ENCODE results near the gene FBXO11. TPM values are rescaled to one million over a fixed set of nuclear protein-coding genes. Genes with fewer than 3 reads are reported as not detected.

FBXO11 gene
- polyA plus RNA-seq, 1 donor (not counting 4 experiments of a cell fraction or from before 2014, with no cell fraction given) = 45.5 TPM

DNA sequence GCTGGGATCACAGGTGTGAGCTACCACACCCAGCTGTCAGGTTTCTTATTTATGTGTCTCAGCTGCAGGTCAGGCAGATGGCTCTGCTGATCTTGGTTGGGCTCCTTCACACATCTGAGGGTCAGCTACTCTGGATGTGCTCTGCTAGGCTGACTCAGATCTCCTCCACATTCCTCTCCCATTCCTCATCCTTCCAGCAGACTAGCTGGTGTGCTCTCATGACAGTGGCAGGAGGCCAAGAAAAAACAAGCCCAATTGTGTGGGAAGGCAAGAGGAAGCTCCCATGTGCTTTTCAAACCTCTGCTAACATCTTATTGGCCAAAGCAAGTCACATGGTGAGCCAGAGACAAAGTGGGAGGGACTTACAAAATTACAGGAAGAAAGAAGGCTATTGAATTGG is 135.1 kb downstream of the FBXO11 start:
- Histone ChIP-seq H2AFZ (ENCODE audit: control insufficient read depth, low read length) (peak overlapping the region; percentile 87), H3K4me3 (ENCODE audit: control insufficient read depth in 2 of 3, extremely low read depth in 1 of 3, insufficient read depth in 2 of 3, low read depth in 1 of 3, low read length in 3 of 3) (no peak overlapping the region), H3K27me3 (ENCODE audit: control insufficient read depth, extremely low read depth, insufficient read depth, low read length) (no peaks in the 10 kb centered on the region), H3K4me2 (ENCODE audit: control insufficient read depth, extremely low read depth, insufficient read depth, low read depth, low read length) (no peak overlapping the region), H3K4me1 (ENCODE audit: control insufficient read depth, extremely low read depth, insufficient read depth, low read length) (peaks cover 4% of the 10 kb centered on the region), H3K36me3 (ENCODE audit: control insufficient read depth in 2 of 2, extremely low read depth in 1 of 2, insufficient read depth in 2 of 2, low read length in 2 of 2) (no peaks in the 10 kb centered on the region), H4K20me1 (ENCODE audit: control insufficient read depth, extremely low read depth, insufficient read depth, low read length) (no peaks in the 10 kb centered on the region), H3K79me2 (ENCODE audit: control insufficient read depth, insufficient read depth, low read length) (no peaks in the 10 kb centered on the region), H3K9me3 (ENCODE audit: control insufficient read depth, low read depth, low read length) (peaks cover 3% of the 10 kb centered on the region), H3K27ac (ENCODE audit: control insufficient read depth, insufficient read depth, low read length) (peak overlapping the region; percentile 47), H3K9me1 (ENCODE audit: control insufficient read depth, extremely low read depth, insufficient read depth, low read length) (no peaks in the 10 kb centered on the region), H3K9ac (ENCODE audit: control insufficient read depth, extremely low read depth, insufficient read depth, low read length) (no peak overlapping the region)
- DNase-seq (ENCODE audit: low read depth, low spot score) (peak; percentile 95), FAIRE-seq (peak; percentile 91)
- dilution Hi-C loops (cut with MboI; ENCODE audit: extremely low pct_ligation_motif_present, low sequenced_read_pairs) = no loop called here
- TF ChIP-seq EZH2 (IDR thresholded peaks at IDR 0.05; ENCODE audit: low read length) = no peak
- TF ChIP-seq CTCF (optimal IDR thresholded peaks at IDR 0.05 in 1 of 3, IDR thresholded peaks at IDR 0.05 in 1 of 3, conservative IDR thresholded peaks at IDR 0.05 in 1 of 3; ENCODE audit: extremely low read depth in 1 of 3, insufficient read depth in 2 of 3, low read length in 3 of 3) = no peak

DNA sequence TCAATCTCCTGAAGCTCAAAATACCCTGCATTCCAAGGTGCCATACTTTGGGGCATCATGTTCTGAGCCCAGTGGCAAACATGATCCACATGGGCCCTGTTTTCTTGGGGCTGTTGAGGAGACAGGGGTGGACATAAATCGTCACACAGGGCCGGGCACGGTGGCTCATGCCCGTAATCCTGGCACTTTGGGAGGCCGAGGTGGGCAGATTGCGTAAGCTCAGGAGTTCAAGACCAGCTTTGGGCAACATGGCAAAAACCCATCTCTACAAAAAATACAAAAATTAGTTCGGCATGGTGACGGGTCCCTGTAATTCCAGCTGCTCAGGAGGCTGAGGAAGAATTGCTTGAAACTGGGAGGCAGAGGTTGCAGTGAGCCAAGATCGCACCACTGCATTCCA is 137.0 kb downstream of the FBXO11 start:
- Histone ChIP-seq H3K4me2 (ENCODE audit: control insufficient read depth, extremely low read depth, insufficient read depth, low read depth, low read length) (no peak overlapping the region), H3K9ac (ENCODE audit: control insufficient read depth, extremely low read depth, insufficient read depth, low read length) (no peak overlapping the region), H3K9me3 (ENCODE audit: control insufficient read depth, low read depth, low read length) (peaks cover 3% of the 10 kb centered on the region), H3K36me3 (ENCODE audit: control insufficient read depth in 2 of 2, extremely low read depth in 1 of 2, insufficient read depth in 2 of 2, low read length in 2 of 2) (no peaks in the 10 kb centered on the region), H3K27me3 (ENCODE audit: control insufficient read depth, extremely low read depth, insufficient read depth, low read length) (no peaks in the 10 kb centered on the region), H3K4me1 (ENCODE audit: control insufficient read depth, extremely low read depth, insufficient read depth, low read length) (peaks cover 4% of the 10 kb centered on the region), H3K79me2 (ENCODE audit: control insufficient read depth, insufficient read depth, low read length) (no peaks in the 10 kb centered on the region), H2AFZ (ENCODE audit: control insufficient read depth, low read length) (no peak overlapping the region), H3K4me3 (ENCODE audit: control insufficient read depth in 2 of 3, extremely low read depth in 1 of 3, insufficient read depth in 2 of 3, low read depth in 1 of 3, low read length in 3 of 3) (no peak overlapping the region), H3K27ac (ENCODE audit: control insufficient read depth, insufficient read depth, low read length) (no peak overlapping the region), H4K20me1 (ENCODE audit: control insufficient read depth, extremely low read depth, insufficient read depth, low read length) (no peaks in the 10 kb centered on the region), H3K9me1 (ENCODE audit: control insufficient read depth, extremely low read depth, insufficient read depth, low read length) (no peaks in the 10 kb centered on the region)
- FAIRE-seq (no peak), DNase-seq (ENCODE audit: low read depth, low spot score) (no peak)
- dilution Hi-C loops (cut with MboI; ENCODE audit: extremely low pct_ligation_motif_present, low sequenced_read_pairs) = no loop called here
- TF ChIP-seq CTCF (optimal IDR thresholded peaks at IDR 0.05 in 1 of 3, IDR thresholded peaks at IDR 0.05 in 1 of 3, conservative IDR thresholded peaks at IDR 0.05 in 1 of 3; ENCODE audit: extremely low read depth in 1 of 3, insufficient read depth in 2 of 3, low read length in 3 of 3) = no peak
- TF ChIP-seq EZH2 (IDR thresholded peaks at IDR 0.05; ENCODE audit: low read length) = no peak
